HUES48 (cell line): ENCODE results near the gene TTLL4.

Experiments
- H3K27ac ChIP-seq: one replicate; pipeline ENCODE4 v1.7.0; 2013; ENCODE audit warnings: low read depth, low read length, inconsistent platforms
- H3K27me3 ChIP-seq: 2 replicates; pipeline ENCODE4 v1.6.1; 2013; ENCODE audit warnings: mild to moderate bottlenecking, low read length; ENCODE audit not compliant: control insufficient read depth, insufficient read depth
- H3K36me3 ChIP-seq: 2 replicates; pipeline ENCODE4 v1.6.1; 2013; ENCODE audit warnings: low read length; ENCODE audit not compliant: control insufficient read depth, insufficient read depth
- H3K4me1 ChIP-seq: 2 replicates; pipeline ENCODE4 v1.6.1; 2013; ENCODE audit warnings: mild to moderate bottlenecking, low read length; ENCODE audit not compliant: control insufficient read depth, insufficient read depth
- H3K4me3 ChIP-seq: 2 replicates; pipeline ENCODE4 v1.5.1; 2013; ENCODE audit warnings: mild to moderate bottlenecking, low read depth, low read length
- H3K9ac ChIP-seq: 2 replicates; pipeline ENCODE4 v1.6.1; 2013; ENCODE audit warnings: mild to moderate bottlenecking, low read depth, low read length, moderate library complexity
- H3K9me3 ChIP-seq: 2 replicates; pipeline ENCODE4 v1.6.1; 2013; ENCODE audit warnings: low read length; ENCODE audit not compliant: control insufficient read depth, insufficient read depth

The TTLL4 gene

GRCh38 chr2:218745559-218746469 is 35.2 kb downstream of the TTLL4 start:
- H3K27ac ChIP-seq = no peak overlapping the region
- H3K9ac ChIP-seq = no peak overlapping the region
- no peaks in the 10 kb centered on the region for H3K9me3 ChIP-seq
- no peak overlapping the region for H3K4me3 ChIP-seq
- no peaks in the 10 kb centered on the region for H3K4me1 ChIP-seq
- peaks cover 96% of the 10 kb centered on the region for H3K36me3 ChIP-seq
- H3K27me3 ChIP-seq = no peaks in the 10 kb centered on the region

GRCh38 chr2:218746470-218746795 is 35.8 kb downstream of the TTLL4 start:
- Histone ChIP-seq H3K36me3 (peaks cover 96% of the 10 kb centered on the region), H3K4me3 (no peak overlapping the region), H3K9me3 (no peaks in the 10 kb centered on the region), H3K27me3 (no peaks in the 10 kb centered on the region), H3K4me1 (no peaks in the 10 kb centered on the region), H3K9ac (no peak overlapping the region), H3K27ac (no peak overlapping the region)

- Histone ChIP-seq H3K27ac (no peak overlapping the region), H3K9ac (no peak overlapping the region), H3K4me3 (no peak overlapping the region), H3K27me3 (no peaks in the 10 kb centered on the region), H3K36me3 (peaks cover 93% of the 10 kb centered on the region), H3K9me3 (no peaks in the 10 kb centered on the region), H3K4me1 (no peaks in the 10 kb centered on the region)
Measured at GRCh38 chr2:218746960-218747359, 36.3 kb downstream of the TTLL4 start.

GRCh38 chr2:218748741-218749441 is 38.3 kb downstream of the TTLL4 start:
- H3K27me3 ChIP-seq = no peaks in the 10 kb centered on the region
- peaks cover 96% of the 10 kb centered on the region for H3K36me3 ChIP-seq
- no peak overlapping the region for H3K27ac ChIP-seq
- H3K4me3 ChIP-seq = no peak overlapping the region
- no peaks in the 10 kb centered on the region for H3K4me1 ChIP-seq
- H3K9ac ChIP-seq = no peak overlapping the region
- H3K9me3 ChIP-seq = no peaks in the 10 kb centered on the region

GRCh38 chr2:218754201-218754600 is 43.6 kb downstream of the TTLL4 start:
- Histone ChIP-seq H3K9ac (no peak overlapping the region), H3K36me3 (peaks cover 73% of the 10 kb centered on the region)

GRCh38 chr2:218754781-218755180 is 44.1 kb downstream of the TTLL4 start:
- Histone ChIP-seq H3K9ac (no peak overlapping the region), H3K9me3 (no peaks in the 10 kb centered on the region), H3K4me1 (no peaks in the 10 kb centered on the region), H3K27ac (no peak overlapping the region), H3K27me3 (no peaks in the 10 kb centered on the region), H3K36me3 (peaks cover 68% of the 10 kb centered on the region), H3K4me3 (no peak overlapping the region)

More at GRCh38 chr2:218754201-218754600, 43.6 kb downstream of the TTLL4 start:
- Histone ChIP-seq H3K9me3 (no peaks in the 10 kb centered on the region), H3K4me3 (no peak overlapping the region), H3K27ac (no peak overlapping the region), H3K27me3 (no peaks in the 10 kb centered on the region), H3K4me1 (no peaks in the 10 kb centered on the region)

GRCh38 chr2:218755198-218755566 is 44.5 kb downstream of the TTLL4 start:
- no peaks in the 10 kb centered on the region for H3K9me3 ChIP-seq
- no peak overlapping the region for H3K4me3 ChIP-seq
- H3K36me3 ChIP-seq = peaks cover 64% of the 10 kb centered on the region
- no peaks in the 10 kb centered on the region for H3K4me1 ChIP-seq
- no peak overlapping the region for H3K9ac ChIP-seq
- H3K27ac ChIP-seq = no peak overlapping the region
- H3K27me3 ChIP-seq = no peaks in the 10 kb centered on the region

GRCh38 chr2:218755567-218756404 is 45.2 kb downstream of the TTLL4 start:
- no peaks in the 10 kb centered on the region for H3K27me3 ChIP-seq
- no peak overlapping the region for H3K4me3 ChIP-seq
- peaks cover 58% of the 10 kb centered on the region for H3K36me3 ChIP-seq
- no peaks in the 10 kb centered on the region for H3K9me3 ChIP-seq
- no peak overlapping the region for H3K27ac ChIP-seq
- no peak overlapping the region for H3K9ac ChIP-seq
- no peaks in the 10 kb centered on the region for H3K4me1 ChIP-seq

GRCh38 chr2:218756599-218757377 is 46.2 kb downstream of the TTLL4 start:
- Histone ChIP-seq H3K4me3 (no peak overlapping the region), H3K27me3 (no peaks in the 10 kb centered on the region), H3K9ac (no peak overlapping the region), H3K27ac (no peak overlapping the region), H3K4me1 (no peaks in the 10 kb centered on the region), H3K9me3 (no peaks in the 10 kb centered on the region), H3K36me3 (peaks cover 49% of the 10 kb centered on the region)

GRCh38 chr2:218761795-218762194 is 51.2 kb downstream of the TTLL4 start:
- Histone ChIP-seq H3K4me3 (no peak overlapping the region), H3K27me3 (no peaks in the 10 kb centered on the region), H3K36me3 (peaks cover 3% of the 10 kb centered on the region; the same call in 1 of the 2 replicates), H3K9ac (no peak overlapping the region), H3K4me1 (no peaks in the 10 kb centered on the region), H3K9me3 (no peaks in the 10 kb centered on the region), H3K27ac (no peak overlapping the region)
